ENCODE data around the gene RAB15. TPM values are rescaled to one million over a fixed set of nuclear protein-coding genes. Genes with fewer than 3 reads are reported as not detected.

RAB15 gene
- polyA plus RNA-seq, 3 donors: 1.8 to 6.5 (median 4.0) TPM

GRCh38 chr14:64993266-64993930, 21.3 kb upstream of the RAB15 start:
- WGBS, 3 donors: 93 to 99% (median 96%) methylated on average over 3 of the region's 3 CpGs

GRCh38 chr14:64992328-64992885, 20.3 kb upstream of the RAB15 start:
- 63 to 89% (median 65%) methylated on average over 5 of the region's 5 CpGs for WGBS, 3 donors
- no peak overlapping the region for H3K27ac ChIP-seq (ENCODE audit: low read depth, low read length)

More at GRCh38 chr14:64993266-64993930, 21.3 kb upstream of the RAB15 start:
- H3K27ac ChIP-seq (ENCODE audit: low read depth, low read length): no peak overlapping the region

- H3K27ac ChIP-seq (ENCODE audit: low read depth, low read length): no peak overlapping the region
- 50 to 96% (median 89%) methylated on average over 4 of the region's 4 CpGs for WGBS, 3 donors
These were observed 18.8 kb upstream of the RAB15 start for GRCh38 chr14:64990939-64991338.

- H3K27ac ChIP-seq (ENCODE audit: low read depth, low read length): no peak overlapping the region
- 37 to 76% (median 53%) methylated on average over 3 of the region's 3 CpGs for WGBS, 3 donors
These were observed 18.2 kb upstream of the RAB15 start for GRCh38 chr14:64990296-64990695.

- WGBS, 3 donors: 0 to 1% (median 1%) methylated on average over 8 of the region's 8 CpGs
- no peak overlapping the region for H3K27ac ChIP-seq (ENCODE audit: low read depth, low read length)
These were observed 15.3 kb upstream of the RAB15 start for GRCh38 chr14:64987438-64987767.

- H3K27ac ChIP-seq (ENCODE audit: low read depth, low read length): no peak within 1 kb of the TSS
- WGBS, 3 donors: 0% methylated on average over 59 to 65 of the region's 65 CpGs
These were observed 14.7 kb upstream of the RAB15 start, which contains the start of gene FNTB for GRCh38 chr14:64986648-64987437. FNTB (plus strand) TSS chr14:64986895; CDS start chr14:64986954, 59 bp downstream.

- WGBS, 3 donors: 4 to 8% (median 6%) methylated on average over 15 of the region's 15 CpGs
- H3K27ac ChIP-seq (ENCODE audit: low read depth, low read length): no peak overlapping the region
These were observed 11.5 kb upstream of the RAB15 start for GRCh38 chr14:64983439-64984310.

GRCh38 chr14:64979336-64980074, 7.4 kb upstream of the RAB15 start:
- H3K27ac ChIP-seq (ENCODE audit: low read depth, low read length): no peak overlapping the region
- 67 to 86% (median 82%) methylated on average over 5 of the region's 5 CpGs for WGBS, 3 donors

GRCh38 chr14:64974563-64974962, 2.4 kb upstream of the RAB15 start:
- WGBS, 3 donors: 63 to 77% (median 71%) methylated on average over 8 of the region's 8 CpGs

GRCh38 chr14:64973826-64974225, 1.7 kb upstream of the RAB15 start:
- H3K27ac ChIP-seq (ENCODE audit: low read depth, low read length): no peak overlapping the region
- WGBS, 3 donors: 94 to 97% (median 96%) methylated on average over 9 of the region's 9 CpGs

More at GRCh38 chr14:64974563-64974962, 2.4 kb upstream of the RAB15 start:
- H3K27ac ChIP-seq (ENCODE audit: low read depth, low read length): no peak overlapping the region

GRCh38 chr14:64973026-64973442, 898 bp upstream of the RAB15 start:
- WGBS, 3 donors: 79 to 86% (median 82%) methylated on average over 8 of the region's 8 CpGs
- H3K27ac ChIP-seq (ENCODE audit: low read depth, low read length): no peak overlapping the region

- WGBS, 3 donors: 3 to 5% (median 4%) methylated on average over 25 to 31 of the region's 31 CpGs
- H3K27ac ChIP-seq (ENCODE audit: low read depth, low read length): no peak overlapping the region
These were observed 619 bp downstream of the RAB15 start for GRCh38 chr14:64971491-64971942.

- 57 to 65% (median 64%) methylated on average over 8 of the region's 8 CpGs for WGBS, 3 donors
- no peak overlapping the region for H3K27ac ChIP-seq (ENCODE audit: low read depth, low read length)
These were observed 1.2 kb downstream of the RAB15 start for GRCh38 chr14:64970776-64971477.

- WGBS, 3 donors: 51 to 78% (median 77%) methylated on average over 3 of the region's 3 CpGs
- no peak overlapping the region for H3K27ac ChIP-seq (ENCODE audit: low read depth, low read length)
These were observed 2.1 kb downstream of the RAB15 start for GRCh38 chr14:64970041-64970440.

GRCh38 chr14:64968651-64969050, 3.5 kb downstream of the RAB15 start:
- WGBS, 3 donors: 79 to 88% (median 87%) methylated on average over 6 of the region's 6 CpGs
- no peak overlapping the region for H3K27ac ChIP-seq (ENCODE audit: low read depth, low read length)

- H3K27ac ChIP-seq (ENCODE audit: low read depth, low read length): no peak overlapping the region
- 89 to 93% (median 92%) methylated on average over 7 of the region's 7 CpGs for WGBS, 3 donors
These were observed 4.0 kb downstream of the RAB15 start for GRCh38 chr14:64968167-64968566.

GRCh38 chr14:64966976-64967375, 5.2 kb downstream of the RAB15 start:
- WGBS, 3 donors: 94 to 100% (median 95%) methylated on average over 2 of the region's 2 CpGs
- no peak overlapping the region for H3K27ac ChIP-seq (ENCODE audit: low read depth, low read length)

All from adipose tissue (tissue), 3 donors.